Astrocyte (in vitro differentiated cells and primary cell): Measurements from ENCODE around the gene ARIH1. TPM values are rescaled to one million over a fixed set of nuclear protein-coding genes. Genes with fewer than 3 reads are reported as not detected.

Source experiments
- DNase-seq: peaks from one replicate; pipeline ENCODE4 v3.0.0-alpha.2; 2010; ENCODE audit warnings: low read depth
- FAIRE-seq: peaks from 2 replicates; lab custom pipeline; 2011; peaks lifted over from hg19 to GRCh38; lab: Jason Lieb, UNC
- H2AFZ ChIP-seq: 2 replicates; pipeline ENCODE4 v1.6.0; 2012; ENCODE audit warnings: low read depth, low read length, inconsistent platforms
- H3K27ac ChIP-seq: 2 replicates; pipeline ENCODE4 v1.5.1; 2011; ENCODE audit warnings: low read depth, low read length, inconsistent platforms
- H3K27me3 ChIP-seq: 2 replicates; pipeline ENCODE4 v1.6.0; 2011; ENCODE audit warnings: low read length, inconsistent platforms; ENCODE audit not compliant: insufficient read depth
- H3K36me3 ChIP-seq: 2 replicates; pipeline ENCODE4 v1.5.1; 2011; ENCODE audit warnings: low read length, inconsistent platforms; ENCODE audit not compliant: insufficient read depth
- H3K4me1 ChIP-seq: 2 replicates; pipeline ENCODE4 v1.5.1; 2011; ENCODE audit warnings: low read length, inconsistent platforms; ENCODE audit not compliant: insufficient read depth
- H3K4me2 ChIP-seq: 2 replicates; pipeline ENCODE4 v1.6.0; 2012; ENCODE audit warnings: low read length, inconsistent platforms
- H3K4me3 ChIP-seq: 2 replicates; pipeline ENCODE4 v1.5.1; 2011; ENCODE audit warnings: low read depth, mild to moderate bottlenecking, low read length, inconsistent platforms; ENCODE audit not compliant: insufficient read depth
- H3K79me2 ChIP-seq: 2 replicates; pipeline ENCODE4 v1.6.0; 2012; ENCODE audit warnings: mild to moderate bottlenecking, low read length, inconsistent platforms; ENCODE audit not compliant: insufficient read depth
- H3K9ac ChIP-seq: 2 replicates; pipeline ENCODE4 v1.6.0; 2012; ENCODE audit warnings: mild to moderate bottlenecking, low read length, inconsistent platforms
- H3K9me3 ChIP-seq: 2 replicates; pipeline ENCODE4 v1.5.1; 2012; ENCODE audit warnings: low read depth, mild to moderate bottlenecking, low read length, inconsistent platforms; ENCODE audit not compliant: insufficient read depth
- H4K20me1 ChIP-seq: 2 replicates; pipeline ENCODE4 v1.6.0; 2012; ENCODE audit warnings: low read length, inconsistent platforms; ENCODE audit not compliant: insufficient read depth
- H3K27ac Mint-ChIP-seq: one replicate; pipeline ENCODE4 v1.8.0; 2021; ENCODE audit warnings: mild to moderate bottlenecking, mixed read lengths; ENCODE audit not compliant: unreplicated experiment
- H3K27me3 Mint-ChIP-seq: one replicate; pipeline ENCODE4 v1.8.0; 2021; ENCODE audit warnings: low read depth, mixed read lengths; ENCODE audit not compliant: unreplicated experiment
- H3K36me3 Mint-ChIP-seq: one replicate; pipeline ENCODE4 v1.8.0; 2021; ENCODE audit warnings: low read depth, mixed read lengths; ENCODE audit not compliant: unreplicated experiment
- H3K4me1 Mint-ChIP-seq: one replicate; pipeline ENCODE4 v1.8.0; 2021; ENCODE audit warnings: low read depth, mixed read lengths; ENCODE audit not compliant: unreplicated experiment
- H3K4me3 Mint-ChIP-seq: one replicate; pipeline ENCODE4 v1.8.0; 2021; ENCODE audit warnings: mild to moderate bottlenecking, moderate library complexity, mixed read lengths; ENCODE audit not compliant: unreplicated experiment
- H3K9me3 Mint-ChIP-seq: one replicate; pipeline ENCODE4 v1.8.0; 2021; ENCODE audit warnings: mild to moderate bottlenecking, mixed read lengths; ENCODE audit not compliant: unreplicated experiment
- EZH2 ChIP-seq: IDR thresholded peaks from 2 replicates; pipeline ENCODE4 v1.6.1; 2012; ENCODE audit warnings: mild to moderate bottlenecking, low read length, inconsistent platforms; ENCODE audit not compliant: insufficient read depth
- total RNA-seq: library from RNA; stranded (reverse); gene quantifications from 2 replicates; pipeline ENCODE4 v1.2.1, GENCODE V29; 2021
- TF ChIP-seq, protein P1 (sequence below): IDR thresholded peaks from 2 replicates; pipeline ENCODE4 v1.5.1; 2011; ENCODE audit warnings: low read depth, mild to moderate bottlenecking, inconsistent platforms, low read length, moderate library complexity; ENCODE audit not compliant: insufficient read depth

The ARIH1 gene
- total RNA-seq, 1 donor from 2014 or later, result 212 TPM

DNA sequence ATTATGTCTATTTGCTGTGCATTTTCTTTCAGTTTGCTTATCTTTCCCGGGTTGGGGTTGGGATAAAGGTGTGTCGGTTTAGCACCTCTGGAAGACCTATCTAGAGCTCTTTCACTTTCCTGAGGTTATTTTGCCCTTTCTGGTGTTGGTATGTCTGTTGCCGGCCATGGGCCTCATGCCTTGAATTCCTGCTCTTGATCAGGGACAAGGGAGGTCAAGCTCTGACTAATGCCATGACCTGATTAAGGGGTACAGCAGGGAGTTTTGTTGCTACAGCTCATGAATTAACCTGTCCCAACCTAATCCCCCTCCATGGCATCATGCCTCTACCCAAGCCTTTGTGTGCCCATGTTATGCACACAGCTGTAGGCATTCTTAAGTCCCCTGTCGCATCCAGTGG, 109.9 kb downstream of the ARIH1 start:
- Histone ChIP-seq H3K9ac (no peak overlapping the region), H3K79me2 (peaks cover 2% of the 10 kb centered on the region), H3K4me1 (peaks cover 2% of the 10 kb centered on the region), H3K9me3 (no peaks in the 10 kb centered on the region), H3K27me3 (no peaks in the 10 kb centered on the region), H2AFZ (no peak overlapping the region), H3K27ac (no peak overlapping the region), H3K36me3 (peaks cover 39% of the 10 kb centered on the region), H4K20me1 (peaks cover 13% of the 10 kb centered on the region), H3K4me2 (no peak overlapping the region), H3K4me3 (no peak overlapping the region)
- peaks cover 2% of the 10 kb centered on the region for H3K9me3 Mint-ChIP-seq
- TF ChIP-seq, protein P1, sequence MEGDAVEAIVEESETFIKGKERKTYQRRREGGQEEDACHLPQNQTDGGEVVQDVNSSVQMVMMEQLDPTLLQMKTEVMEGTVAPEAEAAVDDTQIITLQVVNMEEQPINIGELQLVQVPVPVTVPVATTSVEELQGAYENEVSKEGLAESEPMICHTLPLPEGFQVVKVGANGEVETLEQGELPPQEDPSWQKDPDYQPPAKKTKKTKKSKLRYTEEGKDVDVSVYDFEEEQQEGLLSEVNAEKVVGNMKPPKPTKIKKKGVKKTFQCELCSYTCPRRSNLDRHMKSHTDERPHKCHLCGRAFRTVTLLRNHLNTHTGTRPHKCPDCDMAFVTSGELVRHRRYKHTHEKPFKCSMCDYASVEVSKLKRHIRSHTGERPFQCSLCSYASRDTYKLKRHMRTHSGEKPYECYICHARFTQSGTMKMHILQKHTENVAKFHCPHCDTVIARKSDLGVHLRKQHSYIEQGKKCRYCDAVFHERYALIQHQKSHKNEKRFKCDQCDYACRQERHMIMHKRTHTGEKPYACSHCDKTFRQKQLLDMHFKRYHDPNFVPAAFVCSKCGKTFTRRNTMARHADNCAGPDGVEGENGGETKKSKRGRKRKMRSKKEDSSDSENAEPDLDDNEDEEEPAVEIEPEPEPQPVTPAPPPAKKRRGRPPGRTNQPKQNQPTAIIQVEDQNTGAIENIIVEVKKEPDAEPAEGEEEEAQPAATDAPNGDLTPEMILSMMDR, result no peak
- no peak for TF ChIP-seq EZH2
- DNase-seq (no peak), FAIRE-seq (no peak)
- peak overlapping the region; percentile 53 for H3K27ac Mint-ChIP-seq
- H3K4me1 Mint-ChIP-seq, result peaks cover 22% of the 10 kb centered on the region
- H3K4me3 Mint-ChIP-seq, result peak overlapping the region; percentile 55
- H3K36me3 Mint-ChIP-seq, result peaks cover 37% of the 10 kb centered on the region
- no peaks in the 10 kb centered on the region for H3K27me3 Mint-ChIP-seq

- no peak overlapping the region for H3K27ac ChIP-seq
- H3K4me1 ChIP-seq, result peaks cover 2% of the 10 kb centered on the region
- TF ChIP-seq EZH2, result no peak
- TF ChIP-seq, protein P1, result no peak
- no peak overlapping the region for H3K9ac ChIP-seq
- H2AFZ ChIP-seq, result no peak overlapping the region
- Mint-ChIP-seq H3K4me1 (peaks cover 22% of the 10 kb centered on the region), H3K27ac (no peak overlapping the region), H3K4me3 (no peak overlapping the region), H3K27me3 (no peaks in the 10 kb centered on the region), H3K36me3 (peaks cover 31% of the 10 kb centered on the region), H3K9me3 (no peaks in the 10 kb centered on the region)
- no peaks in the 10 kb centered on the region for H3K79me2 ChIP-seq
- H3K4me2 ChIP-seq, result no peak overlapping the region
- H4K20me1 ChIP-seq, result peaks cover 16% of the 10 kb centered on the region
- no peaks in the 10 kb centered on the region for H3K27me3 ChIP-seq
- no peaks in the 10 kb centered on the region for H3K9me3 ChIP-seq
- H3K36me3 ChIP-seq, result peaks cover 39% of the 10 kb centered on the region
- H3K4me3 ChIP-seq, result no peak overlapping the region
- no peak for FAIRE-seq
- no peak for DNase-seq
These were observed 110.9 kb downstream of the ARIH1 start for GRCh38 chr15:72585025-72585424.

- no peak for TF ChIP-seq EZH2
- TF ChIP-seq, protein P1, result peak; percentile 21
- Histone ChIP-seq H3K79me2 (no peaks in the 10 kb centered on the region), H3K4me2 (no peak overlapping the region), H3K4me3 (no peak overlapping the region), H3K36me3 (peaks cover 36% of the 10 kb centered on the region), H3K27me3 (no peaks in the 10 kb centered on the region), H2AFZ (no peak overlapping the region), H3K4me1 (peaks cover 2% of the 10 kb centered on the region), H3K9ac (no peak overlapping the region), H3K9me3 (no peaks in the 10 kb centered on the region), H3K27ac (no peak overlapping the region), H4K20me1 (peaks cover 16% of the 10 kb centered on the region)
- H3K9me3 Mint-ChIP-seq, result no peaks in the 10 kb centered on the region
- H3K36me3 Mint-ChIP-seq, result peaks cover 27% of the 10 kb centered on the region
- peak; percentile 7 for DNase-seq
- no peak overlapping the region for H3K4me3 Mint-ChIP-seq
- no peak overlapping the region for H3K27ac Mint-ChIP-seq
- FAIRE-seq, result no peak
- H3K27me3 Mint-ChIP-seq, result no peaks in the 10 kb centered on the region
- peaks cover 22% of the 10 kb centered on the region for H3K4me1 Mint-ChIP-seq
These were observed 111.4 kb downstream of the ARIH1 start for GRCh38 chr15:72585476-72586058.
